HG03196 (cell line): ENCODE results near the gene THBS2.
"Not testable (repeated sequence)": the region's sequence is repeated elsewhere in the genome, so short reads cannot be mapped to it uniquely, and the experiment has no call there.

Experiments used
- ATAC-seq: cut with Tn5 transposase; IDR thresholded peaks from one replicate; pipeline ENCODE4 v1.9.1; 2021; ENCODE audit not compliant: unreplicated experiment

THBS2 gene

DNA sequence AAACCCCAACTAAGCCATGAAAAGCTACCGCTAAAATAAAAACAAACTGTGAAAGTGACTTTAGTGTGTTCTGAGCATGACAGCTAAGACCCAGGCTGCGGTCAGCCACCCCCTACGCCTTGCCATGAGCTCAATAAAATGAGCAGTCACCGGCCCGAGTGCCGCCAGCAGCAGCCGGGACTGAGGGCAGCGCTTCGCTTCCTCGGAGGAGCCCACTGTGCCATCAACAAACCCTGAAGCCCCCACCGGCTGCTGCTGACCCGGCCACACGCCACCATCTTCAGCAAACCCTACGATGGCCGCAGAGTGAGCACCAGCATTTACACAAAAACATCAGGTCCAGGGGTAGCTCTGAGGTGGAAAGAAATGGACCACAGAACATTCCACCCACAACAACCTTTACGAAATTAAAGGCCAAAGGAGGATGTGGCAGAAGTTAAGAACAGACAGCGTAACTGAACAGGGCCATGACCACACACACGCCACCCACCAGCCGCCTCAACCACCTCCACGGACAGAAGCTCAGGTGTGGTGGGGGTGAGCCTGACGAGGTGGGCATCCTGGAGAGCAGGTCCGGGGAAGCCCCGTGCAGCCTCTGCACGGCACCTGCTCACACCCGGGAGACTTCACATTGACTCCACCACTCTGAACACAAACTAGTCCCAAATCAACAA lies 67.0 kb downstream of the THBS2 start:
- ATAC-seq, result no peak

DNA sequence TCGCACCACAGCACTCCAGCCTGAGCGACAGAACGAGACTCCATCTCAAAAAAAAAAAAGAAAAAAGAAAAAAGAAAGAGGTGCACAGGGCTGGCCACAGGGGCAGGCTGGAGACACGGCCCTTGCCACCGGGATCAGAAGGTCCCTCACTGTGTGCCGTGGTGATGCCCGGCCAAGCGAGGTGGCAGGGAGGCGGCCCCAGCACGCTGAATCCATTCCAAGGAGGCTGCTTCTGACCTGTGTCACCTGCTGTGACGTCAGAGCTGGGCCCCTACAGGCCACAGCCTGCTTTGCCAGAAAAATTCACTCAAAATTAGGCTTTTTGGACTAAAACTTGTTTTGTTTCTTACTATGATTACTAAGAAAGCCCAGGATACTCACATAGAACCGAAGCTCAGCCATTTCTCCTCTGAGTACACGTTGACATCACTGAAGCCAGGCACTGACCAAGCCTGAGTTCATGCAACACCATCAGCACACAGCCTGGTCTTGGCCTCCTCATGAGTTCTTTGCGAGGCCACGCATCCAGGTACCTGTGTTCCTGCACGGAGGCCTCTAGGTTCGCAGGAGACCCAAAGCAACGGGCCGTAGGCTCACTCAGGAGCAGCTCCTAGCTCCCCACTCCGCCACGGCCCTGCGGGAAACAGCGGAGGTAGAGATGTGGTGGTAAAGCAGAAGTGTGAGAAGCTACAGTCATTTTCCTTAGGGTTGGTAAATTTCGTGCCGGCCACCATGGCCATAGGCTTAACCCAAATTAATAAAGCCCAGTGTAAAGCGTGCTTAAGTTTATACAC lies 67.8 kb downstream of the THBS2 start:
- no peak for ATAC-seq

DNA sequence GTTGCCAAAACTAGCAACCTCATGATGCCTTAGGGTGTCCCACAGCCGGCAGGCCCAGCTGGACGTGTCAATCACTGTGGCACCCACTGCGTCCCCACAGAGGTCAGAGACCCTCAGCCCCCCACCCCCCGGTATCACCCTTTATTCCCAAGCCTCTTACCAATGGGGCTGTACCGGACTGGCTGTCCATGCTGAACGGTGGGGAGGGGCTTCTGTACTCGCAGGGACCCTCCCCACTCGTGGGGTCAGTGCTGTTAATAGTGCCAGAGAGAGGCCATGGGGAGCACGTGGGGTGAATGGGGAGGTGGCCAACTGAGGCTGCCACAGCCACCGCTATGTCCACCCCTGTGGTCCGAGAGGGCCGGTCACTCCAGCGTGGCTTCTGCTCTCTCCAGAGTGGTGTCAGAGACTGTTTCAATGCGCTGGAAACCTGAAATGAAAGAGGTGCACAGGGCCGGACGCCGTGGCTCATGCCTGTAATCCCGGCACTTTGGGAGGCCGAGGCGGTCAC lies 68.6 kb downstream of the THBS2 start:
- no peak for ATAC-seq

DNA sequence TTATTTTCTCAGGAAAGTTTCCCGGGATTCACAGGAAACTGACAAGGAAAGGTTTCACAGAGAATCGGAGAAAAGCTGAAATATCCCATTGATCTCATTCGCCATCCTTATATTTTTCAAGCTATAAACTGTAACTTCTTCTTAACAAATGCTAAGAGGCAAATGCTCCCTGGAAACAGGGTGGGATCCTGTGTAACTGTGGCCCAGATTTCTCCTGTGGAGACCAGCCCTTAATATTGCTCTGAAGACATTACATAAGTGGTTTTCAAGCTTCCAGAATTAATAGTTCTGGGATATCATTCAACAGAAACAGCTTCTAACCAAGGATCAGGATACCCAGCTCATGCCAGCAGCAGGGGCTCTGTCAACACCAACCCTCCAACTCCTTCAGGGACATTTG lies 69.2 kb downstream of the THBS2 start:
- no peak for ATAC-seq

DNA sequence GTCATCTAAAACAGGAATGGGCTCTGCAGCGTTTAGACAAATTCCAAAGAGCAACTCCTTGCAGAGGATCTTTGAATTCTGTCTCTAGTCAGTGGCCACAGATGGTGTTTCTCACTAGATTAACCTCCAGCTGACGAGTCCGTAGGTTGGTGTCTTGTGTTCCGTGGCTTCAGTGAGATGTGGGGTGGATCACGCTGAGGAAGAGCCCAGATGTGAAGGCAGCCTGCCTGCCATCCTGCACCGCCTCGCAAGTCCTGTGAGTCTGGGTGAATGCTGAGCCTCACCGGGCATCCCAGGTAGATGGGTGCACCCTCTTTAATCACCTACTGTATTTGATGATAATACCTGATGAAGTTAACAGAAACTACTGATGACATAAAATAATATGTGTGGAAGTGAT lies 70.4 kb downstream of the THBS2 start:
- ATAC-seq, result no peak

DNA sequence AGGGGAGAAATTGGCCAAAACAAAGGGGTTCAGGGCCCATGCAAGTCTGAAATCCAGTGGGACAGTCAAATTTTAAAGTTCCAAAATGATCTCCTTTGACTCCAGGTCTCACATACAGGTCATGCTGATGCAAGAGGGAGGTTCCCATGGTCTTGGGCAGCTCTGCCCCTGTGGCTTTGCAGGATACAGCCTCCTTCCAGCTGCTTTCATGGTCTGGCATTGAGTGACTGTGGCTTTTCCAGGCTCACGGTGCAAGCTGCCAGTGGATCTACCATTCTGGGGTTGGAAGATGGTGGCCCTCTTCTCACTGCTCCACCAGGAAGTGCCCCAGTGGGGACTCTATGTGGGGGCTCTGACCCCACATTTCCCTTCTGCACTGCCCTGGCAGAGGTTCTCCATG lies 73.8 kb downstream of the THBS2 start:
- not testable (repeated sequence) for ATAC-seq

DNA sequence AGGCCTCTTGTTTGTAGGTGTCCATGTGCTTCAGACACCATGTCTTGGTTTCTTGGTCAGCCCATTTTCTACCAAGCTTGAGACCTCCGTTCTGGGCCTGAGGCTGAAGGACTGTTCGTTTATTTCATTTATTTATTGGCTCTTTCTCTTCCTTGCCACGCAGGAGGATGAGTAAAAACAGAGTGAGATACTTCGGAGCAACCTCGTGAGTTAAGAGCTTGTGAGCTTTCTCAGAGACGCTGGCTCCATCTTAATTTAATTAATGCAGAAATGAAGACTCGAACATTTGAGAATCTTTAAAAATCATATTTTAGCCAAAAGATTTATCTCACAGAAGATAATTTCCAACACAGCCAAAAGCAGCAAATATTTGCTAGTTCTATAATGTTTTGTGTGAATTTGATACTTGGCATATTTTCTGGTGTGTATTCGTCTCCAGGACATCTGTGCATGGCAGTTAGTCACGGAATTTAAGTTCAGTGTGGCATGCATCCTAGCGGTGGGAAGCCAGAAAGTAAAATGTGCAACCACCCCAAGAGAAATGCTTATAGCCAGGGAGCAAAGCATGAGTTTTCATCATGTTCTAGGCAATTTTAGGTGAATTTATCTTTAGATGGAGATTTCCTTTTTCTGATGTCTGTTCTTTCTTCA lies 76.0 kb downstream of the THBS2 start:
- ATAC-seq, result no peak

DNA sequence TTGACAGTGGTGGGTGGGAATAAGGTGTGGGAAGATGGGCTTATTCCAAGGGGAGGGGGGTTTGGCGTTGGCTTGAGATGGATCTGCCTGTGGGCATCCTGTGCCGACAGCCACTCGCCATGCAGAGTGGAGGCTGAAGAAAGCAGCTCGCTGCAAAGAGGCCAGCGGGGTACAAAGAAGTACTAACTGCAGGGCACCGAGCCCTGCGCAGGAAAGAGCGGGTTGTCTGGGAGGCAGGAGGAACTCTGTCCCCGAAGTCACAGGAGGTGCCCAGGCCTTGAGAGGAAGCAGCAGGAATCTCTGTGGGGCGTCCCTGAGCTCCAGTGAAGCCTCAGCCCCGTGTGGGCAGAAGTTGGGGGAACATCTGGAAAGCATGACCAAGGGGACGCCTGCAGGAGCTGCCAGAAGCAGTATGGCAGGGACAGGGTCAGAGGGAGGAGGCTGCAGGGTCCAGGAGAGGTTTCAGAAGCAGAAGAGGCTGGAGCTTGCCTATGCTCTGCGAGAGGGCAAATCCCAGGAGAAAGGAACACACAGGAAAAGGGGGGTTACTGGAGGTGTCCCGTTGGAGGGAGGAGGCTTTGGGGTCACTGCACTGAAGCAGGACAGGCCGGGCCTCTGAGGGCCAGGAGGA lies 77.2 kb downstream of the THBS2 start:
- ATAC-seq, result no peak

DNA sequence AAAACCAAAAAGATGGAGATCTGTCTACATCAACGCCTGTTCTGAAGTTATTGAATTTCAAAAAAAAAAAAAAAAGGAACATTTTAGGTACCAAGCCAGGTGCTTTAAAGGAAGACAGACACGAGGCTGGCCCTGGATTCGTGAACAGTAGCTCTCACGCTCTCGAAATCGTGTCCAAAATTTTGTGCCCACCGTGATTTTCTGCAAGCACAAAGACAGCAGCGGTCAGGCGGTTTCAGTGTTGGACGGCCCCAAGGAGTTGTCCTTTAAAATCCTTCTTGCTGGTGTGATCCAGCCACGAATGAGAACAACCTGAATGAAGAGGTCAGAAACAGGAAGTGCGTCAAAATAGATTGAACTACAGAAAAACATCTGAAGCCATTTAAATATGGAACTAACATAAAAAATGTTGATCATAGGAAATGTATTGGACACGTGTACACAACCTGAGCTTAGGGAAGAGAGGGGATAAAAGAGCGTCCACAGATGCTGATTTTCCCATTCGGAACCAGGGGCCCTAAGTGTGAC lies 78.2 kb downstream of the THBS2 start:
- ATAC-seq, result no peak

DNA sequence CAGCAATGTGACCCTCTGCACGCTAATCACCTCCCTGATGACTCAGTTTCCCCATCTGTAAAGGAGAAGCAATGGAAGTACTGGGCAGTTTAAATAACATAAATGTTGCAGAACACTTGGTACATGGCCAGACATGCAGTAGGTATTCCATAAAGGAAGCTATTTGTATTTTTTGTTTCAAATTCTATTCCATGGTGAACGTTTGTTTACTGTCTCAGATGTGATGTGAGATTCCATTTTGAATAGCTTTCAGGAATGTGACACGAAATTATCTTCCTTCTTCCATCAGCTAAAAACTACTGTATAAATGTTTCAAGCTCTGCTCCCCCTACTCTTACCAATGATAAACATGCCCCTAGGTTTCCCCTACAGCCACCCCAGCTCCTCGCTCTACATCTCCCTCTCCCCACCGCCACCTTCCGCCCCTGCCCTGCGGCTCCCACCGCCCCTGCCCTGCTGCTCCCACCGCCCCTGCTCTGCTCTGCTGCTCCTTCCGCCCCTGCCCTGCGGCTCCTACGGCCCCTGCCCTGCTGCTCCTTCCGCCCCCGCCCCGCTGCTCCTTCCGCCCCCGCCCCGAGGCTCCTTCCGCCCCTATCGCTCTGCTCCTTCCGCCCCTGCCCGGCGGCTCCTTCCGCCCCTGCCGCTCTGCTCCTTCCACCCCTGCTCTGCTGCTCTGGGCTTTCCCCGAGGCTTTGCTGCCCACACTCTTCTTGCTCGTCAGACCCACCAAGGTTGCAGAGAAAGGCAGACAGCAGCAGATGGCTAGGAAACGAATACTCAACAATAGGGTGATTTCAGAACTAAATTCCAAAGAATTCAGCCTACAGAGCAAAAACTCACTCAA lies 78.9 kb downstream of the THBS2 start:
- no peak for ATAC-seq

DNA sequence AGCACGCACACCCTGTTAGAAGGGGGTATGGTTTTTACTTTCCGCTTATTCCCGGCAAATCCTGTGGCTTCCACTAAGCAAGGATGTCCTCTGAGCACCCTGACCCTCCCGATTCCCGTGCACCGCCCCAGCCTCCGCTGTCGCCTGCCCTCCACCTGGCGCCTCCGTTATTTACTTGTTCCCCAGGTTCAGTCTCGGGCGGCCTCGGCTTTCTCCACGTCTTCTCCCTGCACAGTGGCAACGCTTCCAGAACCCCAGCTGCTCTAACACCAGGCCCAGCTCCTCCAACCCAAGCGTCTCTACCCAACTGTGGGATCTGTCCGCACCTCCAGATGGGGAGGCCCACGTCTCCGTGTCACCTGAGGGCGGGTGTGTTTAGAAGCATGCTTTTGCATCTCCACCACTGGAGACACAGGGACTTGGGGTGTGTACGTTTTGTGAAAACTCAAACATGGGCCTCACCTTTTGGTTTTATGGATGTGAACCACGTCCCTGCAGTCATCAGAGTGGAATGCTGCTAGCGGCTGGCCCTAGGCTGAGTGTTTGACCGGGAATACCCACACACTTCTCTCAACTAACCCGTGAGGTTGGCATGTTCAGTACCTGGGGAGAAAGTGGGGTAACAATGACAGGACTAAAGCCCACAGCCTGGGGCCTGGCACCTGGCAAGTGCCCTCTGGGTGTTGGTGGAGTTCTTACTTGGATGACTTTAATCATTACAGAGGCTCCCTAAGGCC lies 79.9 kb downstream of the THBS2 start:
- no peak for ATAC-seq

DNA sequence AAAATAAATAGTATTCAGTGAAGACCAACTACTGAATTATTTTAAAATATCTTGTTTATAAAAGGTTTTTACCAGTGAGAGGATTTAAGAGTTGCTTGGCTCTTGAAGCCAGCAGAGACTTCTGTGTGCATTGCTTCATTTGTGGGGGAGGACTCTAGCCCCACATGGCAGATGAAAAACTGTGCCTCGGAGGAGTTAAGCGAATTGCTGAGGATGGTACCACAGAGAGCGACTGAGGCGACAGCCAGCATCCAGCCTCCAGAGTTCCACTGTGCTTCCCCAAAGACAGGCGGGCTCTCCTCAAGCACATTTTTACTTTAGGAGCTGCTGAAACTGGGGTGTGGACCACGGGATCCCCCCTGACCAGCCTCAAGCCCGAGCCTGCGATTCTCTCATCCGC lies 80.7 kb downstream of the THBS2 start:
- no peak for ATAC-seq

DNA sequence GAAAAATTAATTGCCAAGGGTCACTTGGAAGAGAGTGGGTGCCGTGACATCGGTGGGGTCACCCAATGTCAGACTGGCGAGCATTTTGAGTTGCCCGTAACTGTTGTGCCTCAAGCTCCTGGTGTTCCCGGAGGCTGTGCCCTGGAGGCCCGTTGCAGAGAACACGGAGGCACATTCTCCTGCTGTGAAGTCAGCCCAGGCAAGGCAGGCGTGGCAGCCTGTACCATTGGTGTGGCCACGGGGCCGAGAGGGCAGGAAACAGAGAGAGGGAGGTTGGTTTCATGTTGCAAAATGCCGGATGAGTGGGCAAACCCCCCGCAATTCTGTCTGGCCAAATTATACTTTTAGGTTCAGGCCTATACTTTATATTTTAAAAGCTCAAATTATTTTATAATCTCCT lies 81.2 kb downstream of the THBS2 start:
- no peak for ATAC-seq

DNA sequence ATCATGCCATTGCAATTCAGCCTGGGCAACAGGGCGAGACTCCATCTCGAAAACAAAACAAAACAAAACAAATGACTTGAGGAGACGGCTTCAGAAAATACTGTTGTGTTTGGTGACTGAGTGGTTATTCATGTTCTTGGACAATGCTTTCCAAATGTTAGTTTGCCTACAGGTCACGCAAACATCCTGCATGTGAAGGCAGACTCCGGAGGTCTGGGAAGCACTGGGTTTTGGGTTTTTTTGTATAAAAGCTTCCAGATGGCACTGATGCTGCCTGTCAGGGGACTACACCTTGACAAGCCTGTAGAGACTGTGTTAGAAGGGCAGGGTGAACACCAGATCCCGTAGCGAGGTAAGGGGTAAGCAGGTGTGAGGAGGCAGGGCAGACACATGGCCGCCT lies 81.7 kb downstream of the THBS2 start:
- ATAC-seq, result no peak

DNA sequence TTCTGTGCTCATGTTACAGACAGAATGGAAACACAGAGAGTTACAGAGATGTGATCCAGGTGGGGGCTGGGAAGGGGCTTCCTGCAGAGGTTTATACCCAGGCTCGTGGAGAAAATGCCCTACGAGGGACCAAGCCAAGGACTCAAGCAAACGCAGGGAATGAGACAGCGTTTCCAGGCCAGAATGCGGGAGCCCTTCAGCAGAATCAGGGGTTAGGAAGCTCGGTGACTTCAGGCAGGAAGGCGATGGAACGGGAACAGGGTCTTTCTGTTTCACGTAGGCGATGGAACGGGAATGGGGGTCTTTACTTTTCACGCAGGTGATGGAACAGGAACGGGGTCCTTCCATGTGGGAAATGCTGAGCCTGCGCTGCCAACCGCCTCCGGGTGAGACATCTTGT lies 82.6 kb downstream of the THBS2 start:
- ATAC-seq, result no peak

DNA sequence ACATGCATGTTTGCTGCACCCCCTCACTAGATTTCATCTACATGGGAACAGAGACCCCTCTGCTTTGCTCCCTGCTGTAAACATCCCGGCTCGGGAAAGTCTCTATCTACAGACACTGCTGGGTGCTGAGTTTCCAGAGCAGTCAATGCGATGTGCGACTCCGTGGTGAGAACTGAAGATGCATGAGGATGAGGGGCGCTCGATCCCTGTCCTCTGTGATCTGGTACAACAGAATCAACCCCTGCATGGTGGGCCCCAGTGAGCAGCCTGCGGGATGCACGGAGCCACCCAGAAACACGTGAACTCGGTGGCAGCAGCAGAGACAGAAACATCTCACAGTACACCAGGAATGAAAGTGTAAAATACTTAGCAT lies 83.1 kb downstream of the THBS2 start:
- no peak for ATAC-seq

DNA sequence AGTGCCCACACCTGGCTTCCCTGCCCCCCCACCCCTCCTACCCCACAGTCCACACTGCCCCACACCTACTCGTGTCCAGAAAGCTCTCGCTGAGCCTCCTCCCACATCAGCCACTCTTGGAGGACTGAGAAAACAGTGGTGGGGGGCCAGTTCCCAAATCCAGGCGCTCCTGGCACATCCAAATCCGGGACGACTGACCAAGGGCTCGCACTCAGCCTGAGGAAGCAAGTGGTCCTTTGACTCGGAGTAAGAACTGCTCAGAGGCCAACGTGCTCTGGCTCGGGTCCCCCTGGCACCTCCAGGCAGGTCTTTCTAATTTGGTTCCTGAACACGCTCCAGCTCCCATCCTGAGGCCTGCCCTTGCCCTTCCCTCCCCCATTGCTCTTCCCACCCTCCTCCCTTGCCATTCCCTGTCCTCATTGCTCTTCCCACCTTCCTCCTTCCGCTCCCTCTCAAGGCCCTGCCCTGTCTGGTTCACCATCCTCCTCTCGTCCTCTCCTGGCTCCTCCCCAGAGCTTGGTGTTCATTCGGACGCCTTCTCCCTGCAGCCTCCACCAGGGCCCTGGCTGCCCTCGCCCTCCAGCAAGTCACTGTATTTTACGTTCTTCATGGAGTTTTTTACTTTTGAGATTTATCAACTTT lies 83.6 kb downstream of the THBS2 start:
- ATAC-seq, result no peak

DNA sequence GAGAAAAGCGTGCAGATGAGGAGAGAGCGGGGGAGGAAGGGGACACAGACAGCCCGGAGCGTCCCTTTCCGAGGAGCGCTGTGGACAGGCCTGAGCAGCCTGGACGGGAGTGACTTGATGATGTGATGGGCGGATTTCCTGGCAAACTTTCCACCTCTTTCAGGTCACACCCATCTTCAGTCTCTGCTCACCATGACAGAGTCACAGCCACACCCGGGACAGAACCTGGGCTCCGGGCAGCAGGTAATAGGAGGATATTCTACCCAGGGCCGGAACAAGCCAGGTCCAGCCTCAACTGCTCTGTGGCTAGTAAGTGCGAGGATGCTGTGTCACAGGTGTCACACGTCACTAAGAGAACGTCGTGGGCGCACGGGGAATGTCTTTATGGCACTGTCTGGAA lies 84.3 kb downstream of the THBS2 start:
- ATAC-seq, result no peak

DNA sequence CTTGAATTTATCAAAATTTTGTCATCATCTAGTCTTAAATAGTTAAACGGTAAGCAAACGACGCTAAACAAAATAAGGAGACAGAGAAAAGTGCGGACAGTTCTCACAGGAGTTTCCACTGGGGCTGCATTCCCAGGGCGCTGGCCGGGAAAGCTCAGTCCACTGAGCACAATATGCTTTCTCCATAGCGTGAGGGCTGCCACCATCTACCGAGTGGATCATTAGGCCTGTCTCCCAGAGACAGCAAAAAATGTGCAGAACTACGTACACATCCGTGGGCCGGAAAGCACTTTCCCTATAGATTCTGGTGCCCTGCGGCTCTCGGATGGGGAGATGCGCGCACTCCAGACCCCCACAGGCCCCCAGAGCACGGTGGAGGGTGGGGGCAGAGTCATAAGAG lies 84.9 kb downstream of the THBS2 start:
- ATAC-seq, result no peak
